ENCODE results near the gene TOB2.
"Not testable (repeated sequence)": the region's sequence is repeated elsewhere in the genome, so short reads cannot be mapped to it uniquely, and the experiment has no call there.

TOB2 gene

GRCh38 chr22:41461901-41462300 is 15.3 kb upstream of the TOB2 start:
- no peak for DNase-seq

GRCh38 chr22:41460071-41460470 is 13.5 kb upstream of the TOB2 start:
- DNase-seq: not testable (repeated sequence)

GRCh38 chr22:41459431-41459830 is 12.8 kb upstream of the TOB2 start:
- no peak for DNase-seq

- no peak for DNase-seq
These were observed 11.6 kb upstream of the TOB2 start for GRCh38 chr22:41458161-41458728.

- DNase-seq: peak; percentile 96
These were observed 1.7 kb upstream of the TOB2 start for GRCh38 chr22:41448189-41448808.

- DNase-seq: peak; percentile 64
These were observed 1.0 kb upstream of the TOB2 start for GRCh38 chr22:41447435-41448188.

GRCh38 chr22:41446057-41446501 is 522 bp downstream of the TOB2 start:
- no peak for DNase-seq

- DNase-seq: no peak
These were observed 1.2 kb downstream of the TOB2 start for GRCh38 chr22:41445129-41446056.

GRCh38 chr22:41444360-41445128 is 2.1 kb downstream of the TOB2 start:
- DNase-seq: peak; percentile 90

GRCh38 chr22:41442240-41442792 is 4.3 kb downstream of the TOB2 start:
- DNase-seq: no peak

- not testable (repeated sequence) for DNase-seq
These were observed 6.1 kb downstream of the TOB2 start for GRCh38 chr22:41440511-41440910.

GRCh38 chr22:41437198-41437597 is 9.4 kb downstream of the TOB2 start:
- DNase-seq: no peak

GRCh38 chr22:41436322-41437113 is 10.1 kb downstream of the TOB2 start:
- DNase-seq: no peak

GRCh38 chr22:41435560-41435959 is 11.0 kb downstream of the TOB2 start:
- no peak for DNase-seq

GRCh38 chr22:41434361-41435003 is 12.1 kb downstream of the TOB2 start:
- not testable (repeated sequence) for DNase-seq

GRCh38 chr22:41433480-41433879 is 13.1 kb downstream of the TOB2 start:
- DNase-seq: not testable (repeated sequence)

GRCh38 chr22:41431656-41432055 is 14.9 kb downstream of the TOB2 start:
- no peak for DNase-seq

- DNase-seq: no peak
These were observed 16.7 kb downstream of the TOB2 start for GRCh38 chr22:41429951-41430332.

- no peak for DNase-seq
These were observed 17.2 kb downstream of the TOB2 start for GRCh38 chr22:41429232-41429950.

Measured in CD4-positive, alpha-beta T cell treated with Interleukin-15 for 1 hour (primary cell).